ENCODE results near the gene TMEM116. TPM values are rescaled to one million over a fixed set of nuclear protein-coding genes. Genes with fewer than 3 reads are reported as not detected.

The TMEM116 gene
- total RNA-seq, 1 donor from 2014 or later = 35.0 TPM

GRCh38 chr12:111943929-111944328 is 69.0 kb downstream of the TMEM116 start:
- no peaks in the 10 kb centered on the region for H3K27me3 ChIP-seq (ENCODE audit: low read depth)
- no peak for DNase-seq
- no peak overlapping the region for H3K4me3 ChIP-seq
- H3K27ac ChIP-seq (replicated peaks) = no peak overlapping the region
- H3K4me1 ChIP-seq = peaks cover 23% of the 10 kb centered on the region
- no peaks in the 10 kb centered on the region for H3K36me3 ChIP-seq
- intact Hi-C loops (cut with micrococcal nuclease) = no loop called here
- H3K9me3 ChIP-seq (replicated peaks) = no peaks in the 10 kb centered on the region
- TF ChIP-seq CTCF (IDR thresholded peaks at IDR 0.05; ENCODE audit: borderline replicate concordance) = no peak

DNA sequence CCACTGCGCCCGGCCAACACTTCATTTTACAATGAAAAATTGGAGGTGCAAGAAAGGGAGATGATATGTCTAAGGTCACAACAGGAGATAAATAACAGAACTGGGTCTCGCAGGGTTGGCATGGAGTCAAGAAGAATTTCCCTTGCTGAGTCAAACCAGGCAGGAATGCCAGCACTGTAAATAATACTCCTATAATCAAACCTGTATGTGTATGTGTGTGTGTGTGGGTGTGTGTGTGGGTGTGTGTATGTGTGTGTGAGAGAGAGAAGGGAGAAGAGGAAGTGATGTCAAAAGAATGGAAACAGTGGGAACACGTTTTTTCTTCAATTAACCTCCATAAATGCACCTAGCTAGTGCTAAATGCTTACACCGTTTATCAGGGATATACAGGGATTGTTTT is 70.4 kb downstream of the TMEM116 start:
- Histone ChIP-seq H3K4me1 (peaks cover 36% of the 10 kb centered on the region), H3K4me3 (no peak overlapping the region), H3K27ac (replicated peaks) (no peak overlapping the region), H3K36me3 (no peaks in the 10 kb centered on the region), H3K27me3 (ENCODE audit: low read depth) (no peaks in the 10 kb centered on the region), H3K9me3 (replicated peaks) (no peaks in the 10 kb centered on the region)
- intact Hi-C loops (cut with micrococcal nuclease) = no loop called here
- TF ChIP-seq CTCF (IDR thresholded peaks at IDR 0.05; ENCODE audit: borderline replicate concordance) = no peak
- no peak for DNase-seq

DNA sequence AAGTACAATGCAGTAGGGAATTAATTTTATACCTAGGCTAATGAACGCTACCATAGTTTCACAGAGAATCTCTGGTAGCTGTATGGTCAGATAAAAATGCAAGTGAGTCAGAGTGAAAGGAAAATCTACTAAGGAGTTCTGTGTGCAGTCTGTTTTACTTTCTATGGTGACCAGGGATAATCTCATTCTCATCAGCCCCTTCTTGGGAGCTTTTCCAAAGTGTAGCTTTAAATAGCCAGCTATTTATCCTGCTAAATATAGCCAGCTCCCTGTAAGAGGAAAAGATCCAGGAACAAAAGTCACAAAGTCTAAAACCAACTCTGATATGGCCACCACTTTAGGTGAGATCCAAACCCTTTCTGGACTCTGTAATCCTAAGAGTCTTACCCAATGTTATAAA is 75.5 kb downstream of the TMEM116 start:
- no peaks in the 10 kb centered on the region for H3K27me3 ChIP-seq (ENCODE audit: low read depth)
- intact Hi-C loops (cut with micrococcal nuclease) = no loop called here
- DNase-seq = no peak
- peak overlapping the region; percentile 73 for H3K27ac ChIP-seq (replicated peaks)
- peaks cover 16% of the 10 kb centered on the region for H3K36me3 ChIP-seq
- TF ChIP-seq CTCF (IDR thresholded peaks at IDR 0.05; ENCODE audit: borderline replicate concordance) = no peak
- H3K4me3 ChIP-seq = peak overlapping the region; percentile 25
- H3K4me1 ChIP-seq = peaks cover 31% of the 10 kb centered on the region
- no peaks in the 10 kb centered on the region for H3K9me3 ChIP-seq (replicated peaks)

GRCh38 chr12:111936869-111937268 is 76.1 kb downstream of the TMEM116 start:
- intact Hi-C loops (cut with micrococcal nuclease) = no loop called here
- Histone ChIP-seq H3K27ac (replicated peaks) (peak overlapping the region; percentile 73), H3K27me3 (ENCODE audit: low read depth) (no peaks in the 10 kb centered on the region), H3K4me1 (peaks cover 31% of the 10 kb centered on the region), H3K9me3 (replicated peaks) (no peaks in the 10 kb centered on the region), H3K36me3 (peaks cover 20% of the 10 kb centered on the region), H3K4me3 (peak overlapping the region; percentile 25)
- no peak for TF ChIP-seq CTCF (IDR thresholded peaks at IDR 0.05; ENCODE audit: borderline replicate concordance)
- DNase-seq = no peak

- no peak for DNase-seq
- intact Hi-C loops (cut with micrococcal nuclease) = no loop called here
- H3K4me1 ChIP-seq = peaks cover 16% of the 10 kb centered on the region
- H3K27me3 ChIP-seq (ENCODE audit: low read depth) = no peaks in the 10 kb centered on the region
- H3K27ac ChIP-seq (replicated peaks) = no peak overlapping the region
- TF ChIP-seq CTCF (IDR thresholded peaks at IDR 0.05; ENCODE audit: borderline replicate concordance) = no peak
- no peaks in the 10 kb centered on the region for H3K9me3 ChIP-seq (replicated peaks)
- H3K4me3 ChIP-seq = no peak overlapping the region
- peaks cover 30% of the 10 kb centered on the region for H3K36me3 ChIP-seq
Observed at GRCh38 chr12:111932241-111932640, 80.7 kb downstream of the TMEM116 start.

- no peaks in the 10 kb centered on the region for H3K4me1 ChIP-seq
- peaks cover 13% of the 10 kb centered on the region for H3K36me3 ChIP-seq
- no peak for TF ChIP-seq CTCF (IDR thresholded peaks at IDR 0.05; ENCODE audit: borderline replicate concordance)
- H3K9me3 ChIP-seq (replicated peaks) = no peaks in the 10 kb centered on the region
- H3K27ac ChIP-seq (replicated peaks) = no peak overlapping the region
- intact Hi-C loops (cut with micrococcal nuclease) = no loop called here
- H3K4me3 ChIP-seq = no peak overlapping the region
- DNase-seq = no peak
- H3K27me3 ChIP-seq (ENCODE audit: low read depth) = no peaks in the 10 kb centered on the region
Observed at GRCh38 chr12:111927346-111927745, 85.6 kb downstream of the TMEM116 start.

All from left ventricle myocardium inferior (tissue), 1 donor.